ENCODE data around the gene ATP6V1A. TPM values are rescaled to one million over a fixed set of nuclear protein-coding genes. Genes with fewer than 3 reads are reported as not detected.

ATP6V1A gene
- total RNA-seq, 1 experiment from 2014 or later = 89.6 TPM

DNA sequence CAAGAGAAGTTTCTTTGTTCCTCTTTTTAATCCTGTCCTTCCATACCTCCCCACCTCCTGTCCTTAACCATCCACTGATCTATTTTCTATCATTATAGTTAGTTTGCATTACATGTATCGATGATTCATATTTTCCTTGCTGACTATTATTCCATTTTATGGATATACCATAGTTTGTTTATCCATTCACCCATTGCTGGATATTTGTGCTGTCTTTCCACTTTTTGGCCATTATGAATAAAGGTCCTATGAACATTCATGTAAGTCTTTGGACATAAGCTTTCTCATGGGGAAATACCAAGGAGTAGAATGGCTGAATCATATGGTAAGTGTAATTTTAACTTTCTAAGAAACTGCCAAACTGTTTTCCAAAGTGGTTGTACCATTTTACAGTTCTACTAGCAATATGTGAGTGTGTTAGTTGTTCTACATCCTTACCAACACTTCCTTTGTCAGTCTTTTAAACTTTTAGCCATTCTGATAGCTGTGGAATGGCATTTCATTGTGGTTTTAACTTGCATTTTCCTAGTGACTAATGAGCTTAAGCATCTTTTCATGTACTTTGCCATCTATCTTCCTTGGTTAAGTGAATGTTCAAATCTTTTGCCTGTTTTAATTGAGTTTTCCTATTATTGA is 11.7 kb downstream of the ATP6V1A start:
- no peak for DNase-seq (ENCODE audit: low read depth, low spot score)
- no TSS peak for BruUV-seq (replicated peaks)
- Histone ChIP-seq H3K4me3 (ENCODE audit: low read depth in 2 of 2, low read length in 2 of 2) (no peak overlapping the region), H3K4me1 (ENCODE audit: control insufficient read depth, insufficient read depth, low read length) (no peaks in the 10 kb centered on the region), H3K27ac (ENCODE audit: low read length) (no peak overlapping the region), H3K9me3 (ENCODE audit: control insufficient read depth, insufficient read depth, low read depth, low read length) (no peaks in the 10 kb centered on the region), H3K36me3 (ENCODE audit: control insufficient read depth, insufficient read depth, low read length) (no peaks in the 10 kb centered on the region), H3K27me3 (ENCODE audit: control insufficient read depth, insufficient read depth, low read length) (no peaks in the 10 kb centered on the region)
- ChIA-PET POLR2A (interaction anchor here (0.5 kb wide), 1 partner anchor 11 kb away, joined by 3 read pairs; no protein-coding TSS in a partner anchor), CTCF (no interaction called here)
- in situ Hi-C loops (cut with HindIII; ENCODE audit: low pct_unique_long_range_greater_than_20kb, low sequenced_read_pairs) (no loop called here), intact Hi-C loops (cut with micrococcal nuclease; ENCODE audit: unreplicated experiment) (no loop called here)
- TF ChIP-seq SIN3A (IDR thresholded peaks at IDR 0.05; ENCODE audit: borderline replicate concordance, insufficient read depth, low read depth, low read length) (no peak), POLR2AphosphoS5 (IDR thresholded peaks at IDR 0.05; ENCODE audit: low read depth, low read length) (no peak), TCF7L2 (IDR thresholded peaks at IDR 0.05; ENCODE audit: low read depth, low read length) (no peak)
- TF ChIP-seq, protein P1, sequence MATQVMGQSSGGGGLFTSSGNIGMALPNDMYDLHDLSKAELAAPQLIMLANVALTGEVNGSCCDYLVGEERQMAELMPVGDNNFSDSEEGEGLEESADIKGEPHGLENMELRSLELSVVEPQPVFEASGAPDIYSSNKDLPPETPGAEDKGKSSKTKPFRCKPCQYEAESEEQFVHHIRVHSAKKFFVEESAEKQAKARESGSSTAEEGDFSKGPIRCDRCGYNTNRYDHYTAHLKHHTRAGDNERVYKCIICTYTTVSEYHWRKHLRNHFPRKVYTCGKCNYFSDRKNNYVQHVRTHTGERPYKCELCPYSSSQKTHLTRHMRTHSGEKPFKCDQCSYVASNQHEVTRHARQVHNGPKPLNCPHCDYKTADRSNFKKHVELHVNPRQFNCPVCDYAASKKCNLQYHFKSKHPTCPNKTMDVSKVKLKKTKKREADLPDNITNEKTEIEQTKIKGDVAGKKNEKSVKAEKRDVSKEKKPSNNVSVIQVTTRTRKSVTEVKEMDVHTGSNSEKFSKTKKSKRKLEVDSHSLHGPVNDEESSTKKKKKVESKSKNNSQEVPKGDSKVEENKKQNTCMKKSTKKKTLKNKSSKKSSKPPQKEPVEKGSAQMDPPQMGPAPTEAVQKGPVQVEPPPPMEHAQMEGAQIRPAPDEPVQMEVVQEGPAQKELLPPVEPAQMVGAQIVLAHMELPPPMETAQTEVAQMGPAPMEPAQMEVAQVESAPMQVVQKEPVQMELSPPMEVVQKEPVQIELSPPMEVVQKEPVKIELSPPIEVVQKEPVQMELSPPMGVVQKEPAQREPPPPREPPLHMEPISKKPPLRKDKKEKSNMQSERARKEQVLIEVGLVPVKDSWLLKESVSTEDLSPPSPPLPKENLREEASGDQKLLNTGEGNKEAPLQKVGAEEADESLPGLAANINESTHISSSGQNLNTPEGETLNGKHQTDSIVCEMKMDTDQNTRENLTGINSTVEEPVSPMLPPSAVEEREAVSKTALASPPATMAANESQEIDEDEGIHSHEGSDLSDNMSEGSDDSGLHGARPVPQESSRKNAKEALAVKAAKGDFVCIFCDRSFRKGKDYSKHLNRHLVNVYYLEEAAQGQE (IDR thresholded peaks at IDR 0.05; ENCODE audit: insufficient read depth in 1 of 2, low read depth in 2 of 2, low read length in 1 of 2) = no peak
- ATAC-seq = no peak

GRCh38 chr3:113764698-113765097 is 17.9 kb downstream of the ATP6V1A start:
- Histone ChIP-seq H3K4me3 (ENCODE audit: low read depth in 2 of 2, low read length in 2 of 2) (no peak overlapping the region), H3K9me3 (ENCODE audit: control insufficient read depth, insufficient read depth, low read depth, low read length) (no peaks in the 10 kb centered on the region), H3K36me3 (ENCODE audit: control insufficient read depth, insufficient read depth, low read length) (no peaks in the 10 kb centered on the region), H3K27me3 (ENCODE audit: control insufficient read depth, insufficient read depth, low read length) (no peaks in the 10 kb centered on the region), H3K4me1 (ENCODE audit: control insufficient read depth, insufficient read depth, low read length) (no peaks in the 10 kb centered on the region), H3K27ac (ENCODE audit: low read length) (no peak overlapping the region)
- no peak for DNase-seq (ENCODE audit: low read depth, low spot score)
- ChIA-PET POLR2A (interaction anchor here (0.6 kb wide), 1 partner anchor 204 kb away, joined by 4 read pairs; no protein-coding TSS in a partner anchor), CTCF (no interaction called here)
- BruUV-seq (replicated peaks) = no TSS peak
- ATAC-seq = no peak
- TF ChIP-seq TCF7L2 (IDR thresholded peaks at IDR 0.05; ENCODE audit: low read depth, low read length) (no peak), CTCF (IDR thresholded peaks at IDR 0.05) (no peak), POLR2AphosphoS5 (IDR thresholded peaks at IDR 0.05; ENCODE audit: low read depth, low read length) (no peak), SIN3A (IDR thresholded peaks at IDR 0.05; ENCODE audit: borderline replicate concordance, insufficient read depth, low read depth, low read length) (no peak)
- TF ChIP-seq, protein P1 (IDR thresholded peaks at IDR 0.05; ENCODE audit: insufficient read depth in 1 of 2, low read depth in 2 of 2, low read length in 1 of 2) = no peak
- intact Hi-C loops (cut with micrococcal nuclease; ENCODE audit: unreplicated experiment) = no loop called here
- in situ Hi-C loops (cut with HindIII; ENCODE audit: low pct_unique_long_range_greater_than_20kb, low sequenced_read_pairs) = no loop called here
